GM12864 (cell line): ENCODE results near the gene ERC2.

Source experiments
- DNase-seq: peaks from one replicate; pipeline ENCODE4 v3.0.0-alpha.2; 2011; ENCODE audit warnings: low read depth
- H3K4me3 ChIP-seq: 2 replicates; pipeline ENCODE4 v1.5.1; 2011; ENCODE audit warnings: mild to moderate bottlenecking, low read depth, low read length, control low read depth
- TF ChIP-seq, protein P1 (sequence below): IDR thresholded peaks from 2 replicates; pipeline ENCODE4 v1.5.1; 2011; ENCODE audit warnings: low read depth, mild to moderate bottlenecking, moderate library complexity, low read length, control low read depth, inconsistent platforms; ENCODE audit errors: missing control alignments

The ERC2 gene

DNA sequence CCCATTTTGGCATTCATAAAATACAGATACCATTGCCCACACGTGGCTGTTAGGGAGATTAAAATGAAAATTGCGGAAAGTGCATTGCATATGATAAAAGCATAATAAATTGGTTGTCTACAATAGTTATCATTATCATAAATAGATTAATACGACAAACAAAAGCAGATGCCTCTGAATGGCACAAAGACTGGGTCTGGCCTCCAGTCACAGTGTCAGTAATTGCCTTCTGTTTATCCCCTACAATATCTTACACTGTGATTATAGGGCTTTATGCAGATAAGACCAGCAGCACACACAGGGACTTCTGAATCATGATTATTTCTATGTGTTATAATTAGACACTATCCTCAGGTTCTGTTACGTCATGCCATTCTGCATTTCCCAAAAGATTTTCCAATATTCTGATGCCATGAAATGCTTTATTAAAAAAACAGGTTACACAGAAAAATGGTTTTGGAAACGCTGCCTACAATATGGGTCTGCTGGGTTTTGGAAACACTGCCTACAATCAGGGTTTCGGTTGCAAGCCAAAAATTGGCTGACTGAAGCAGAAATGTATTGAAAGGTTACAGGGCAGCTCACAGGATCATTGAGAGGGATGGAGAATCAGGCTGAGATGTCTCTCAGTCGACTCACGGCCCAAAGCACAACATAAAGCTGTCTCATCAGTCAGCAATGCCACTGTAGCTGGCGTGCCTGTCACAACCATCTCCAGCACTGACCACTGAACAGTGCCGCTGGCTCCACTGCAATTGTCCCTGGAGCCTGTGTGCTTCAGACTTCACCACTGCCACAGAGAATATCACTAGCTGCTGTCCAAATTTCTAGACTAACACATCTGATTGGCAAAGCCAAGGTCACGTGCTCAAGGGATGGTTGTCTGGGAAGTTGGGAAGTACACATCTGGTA is 248.1 kb downstream of the ERC2 start:
- TF ChIP-seq, protein P1, sequence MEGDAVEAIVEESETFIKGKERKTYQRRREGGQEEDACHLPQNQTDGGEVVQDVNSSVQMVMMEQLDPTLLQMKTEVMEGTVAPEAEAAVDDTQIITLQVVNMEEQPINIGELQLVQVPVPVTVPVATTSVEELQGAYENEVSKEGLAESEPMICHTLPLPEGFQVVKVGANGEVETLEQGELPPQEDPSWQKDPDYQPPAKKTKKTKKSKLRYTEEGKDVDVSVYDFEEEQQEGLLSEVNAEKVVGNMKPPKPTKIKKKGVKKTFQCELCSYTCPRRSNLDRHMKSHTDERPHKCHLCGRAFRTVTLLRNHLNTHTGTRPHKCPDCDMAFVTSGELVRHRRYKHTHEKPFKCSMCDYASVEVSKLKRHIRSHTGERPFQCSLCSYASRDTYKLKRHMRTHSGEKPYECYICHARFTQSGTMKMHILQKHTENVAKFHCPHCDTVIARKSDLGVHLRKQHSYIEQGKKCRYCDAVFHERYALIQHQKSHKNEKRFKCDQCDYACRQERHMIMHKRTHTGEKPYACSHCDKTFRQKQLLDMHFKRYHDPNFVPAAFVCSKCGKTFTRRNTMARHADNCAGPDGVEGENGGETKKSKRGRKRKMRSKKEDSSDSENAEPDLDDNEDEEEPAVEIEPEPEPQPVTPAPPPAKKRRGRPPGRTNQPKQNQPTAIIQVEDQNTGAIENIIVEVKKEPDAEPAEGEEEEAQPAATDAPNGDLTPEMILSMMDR: no peak
- H3K4me3 ChIP-seq: no peak overlapping the region
- no peak for DNase-seq

DNA sequence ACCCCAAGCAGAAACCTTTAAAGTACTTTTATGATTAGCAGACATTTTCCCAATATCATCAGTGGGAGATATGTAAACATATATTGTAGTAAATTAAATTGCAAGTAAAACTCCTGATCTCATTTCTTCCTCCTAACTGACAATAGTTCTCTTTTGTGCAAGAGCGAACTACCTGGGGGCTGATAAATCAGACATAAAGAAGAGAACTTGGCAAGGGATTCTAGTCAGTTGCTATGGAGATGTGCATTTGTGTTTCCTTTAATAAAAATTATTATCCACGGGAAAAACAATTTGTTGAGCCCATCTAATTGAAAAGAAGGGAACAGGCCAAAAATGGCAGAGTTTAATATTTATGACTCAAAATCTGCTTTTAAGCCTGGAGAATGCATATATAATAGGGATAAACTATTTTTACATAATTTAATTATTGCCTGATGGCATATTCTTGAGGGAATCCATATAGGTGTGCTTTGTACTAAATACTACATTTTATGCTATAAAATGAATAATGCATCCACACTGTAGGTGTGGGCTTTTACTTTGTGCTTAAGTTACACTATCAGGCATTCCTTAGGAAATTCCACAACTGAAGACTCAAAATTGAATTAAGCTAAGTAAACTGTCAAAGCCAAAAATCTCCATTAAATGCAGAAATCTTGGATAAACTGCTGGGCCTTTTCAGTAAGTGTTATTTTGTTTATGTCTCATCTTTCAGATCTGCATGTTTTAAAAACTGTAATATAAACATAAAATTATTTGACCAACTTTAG is 258.1 kb downstream of the ERC2 start:
- H3K4me3 ChIP-seq: no peak overlapping the region
- TF ChIP-seq, protein P1: no peak
- no peak for DNase-seq

DNA sequence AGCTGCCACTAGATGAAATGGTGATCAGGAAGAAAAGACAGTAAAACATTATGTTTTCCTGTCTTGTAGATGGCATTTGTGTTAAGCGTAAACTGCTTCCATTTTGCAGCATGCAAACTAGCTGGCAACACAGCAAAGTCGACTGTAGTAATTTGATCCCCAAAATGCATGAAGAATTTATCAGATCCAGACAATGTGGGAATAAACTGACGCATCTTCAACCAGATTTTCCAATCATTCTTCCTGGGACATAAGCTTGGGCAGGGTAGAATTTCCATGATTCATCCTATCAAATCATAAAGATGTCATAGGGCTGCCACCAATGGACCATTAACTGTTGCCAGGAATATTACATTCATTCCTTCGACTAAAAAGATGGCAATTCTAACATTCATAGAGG is 260.3 kb downstream of the ERC2 start:
- no peak for DNase-seq
- no peak overlapping the region for H3K4me3 ChIP-seq
- TF ChIP-seq, protein P1: no peak

DNA sequence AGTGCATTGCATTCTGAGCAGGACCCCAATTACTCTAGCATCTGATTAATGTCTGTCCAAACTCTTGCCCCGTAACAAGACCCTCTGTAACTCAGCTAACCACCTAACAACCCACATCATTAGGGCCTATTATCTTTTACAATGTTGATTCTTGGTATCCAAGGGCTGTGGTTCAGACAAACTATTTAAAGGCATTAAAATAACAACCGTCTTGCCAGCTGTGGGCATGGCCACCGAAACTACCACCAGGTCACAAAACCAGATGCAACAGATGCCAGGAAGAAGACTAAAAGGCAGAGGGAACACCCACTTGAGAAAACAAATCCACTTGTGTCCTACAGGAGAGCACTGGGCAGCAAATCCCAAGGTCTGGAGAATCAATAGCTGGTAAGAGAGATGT is 262.9 kb downstream of the ERC2 start:
- no peak overlapping the region for H3K4me3 ChIP-seq
- DNase-seq: no peak
- TF ChIP-seq, protein P1: no peak

DNA sequence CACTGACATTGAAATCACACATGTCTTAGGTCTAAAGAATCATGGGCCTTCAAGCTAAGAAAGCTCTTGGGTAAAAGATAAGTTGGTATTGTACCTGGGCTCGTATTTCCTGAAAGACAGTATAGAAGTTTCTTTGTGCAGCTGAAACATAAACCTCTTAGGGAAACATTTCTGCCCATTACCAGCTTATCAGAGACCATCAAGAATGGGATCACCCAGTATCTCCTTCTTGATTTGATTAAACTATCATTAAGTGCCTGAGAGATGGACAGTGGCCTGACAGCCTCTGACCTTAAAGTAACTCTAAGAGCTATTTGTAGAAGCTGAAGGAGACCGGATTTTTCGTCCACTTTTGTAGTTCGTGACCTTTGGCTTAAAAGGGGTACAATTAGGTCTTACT is 265.3 kb downstream of the ERC2 start:
- TF ChIP-seq, protein P1: no peak
- no peak for DNase-seq

DNA sequence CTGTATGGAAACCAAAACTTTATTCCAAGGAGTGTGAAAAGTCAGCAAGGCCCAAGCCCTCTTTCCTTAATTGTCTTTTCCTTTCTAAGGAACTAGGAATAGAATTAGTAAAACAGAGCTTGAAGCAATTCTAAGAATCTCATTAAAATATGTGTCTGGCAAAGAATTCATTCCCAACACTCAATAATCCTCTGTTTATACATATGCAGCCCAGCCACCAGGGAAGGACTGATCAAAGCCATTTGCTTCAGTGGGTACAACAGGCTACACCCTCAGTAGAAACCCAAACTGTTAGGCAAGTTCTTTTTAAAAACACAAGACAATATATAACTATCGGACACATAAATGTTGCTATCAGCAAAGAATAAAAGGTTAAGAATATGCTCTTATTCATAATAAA is 266.9 kb downstream of the ERC2 start:
- DNase-seq: no peak
- TF ChIP-seq, protein P1: no peak
- no peak overlapping the region for H3K4me3 ChIP-seq

More for the DNA sequence above, 265.3 kb downstream of the ERC2 start:
- H3K4me3 ChIP-seq: no peak overlapping the region
